GM21367 (cell line): ENCODE measurements around the gene STEAP1.

ENCODE experiments used
- ATAC-seq: cut with Tn5 transposase; IDR thresholded peaks from one replicate; pipeline ENCODE4 v1.9.1; 2021; ENCODE audit not compliant: unreplicated experiment

The STEAP1 gene

GRCh38 chr7:90211391-90212148 lies 57.3 kb downstream of the STEAP1 start, which contains the start of gene STEAP2:
Gene STEAP2 (plus strand): TSS chr7:90211740. CDS start chr7:90225083, 13,343 bp downstream.
- ATAC-seq = peak; percentile 91

GRCh38 chr7:90212149-90212495 lies 57.9 kb downstream of the STEAP1 start:
- no peak for ATAC-seq

GRCh38 chr7:90213521-90213920 lies 59.3 kb downstream of the STEAP1 start:
- no peak for ATAC-seq
